ENCODE measurements around the gene ERGIC1. TPM values are rescaled to one million over a fixed set of nuclear protein-coding genes. Genes with fewer than 3 reads are reported as not detected.
"Not testable (repeated sequence)": the region's sequence is repeated elsewhere in the genome, so short reads cannot be mapped to it uniquely, and the experiment has no call there.

ERGIC1 gene
- total and polyA plus RNA-seq, 8 donors: 54.8 to 101 (median 75.6) TPM

- no peak for DNase-seq
- TF ChIP-seq, protein P1, sequence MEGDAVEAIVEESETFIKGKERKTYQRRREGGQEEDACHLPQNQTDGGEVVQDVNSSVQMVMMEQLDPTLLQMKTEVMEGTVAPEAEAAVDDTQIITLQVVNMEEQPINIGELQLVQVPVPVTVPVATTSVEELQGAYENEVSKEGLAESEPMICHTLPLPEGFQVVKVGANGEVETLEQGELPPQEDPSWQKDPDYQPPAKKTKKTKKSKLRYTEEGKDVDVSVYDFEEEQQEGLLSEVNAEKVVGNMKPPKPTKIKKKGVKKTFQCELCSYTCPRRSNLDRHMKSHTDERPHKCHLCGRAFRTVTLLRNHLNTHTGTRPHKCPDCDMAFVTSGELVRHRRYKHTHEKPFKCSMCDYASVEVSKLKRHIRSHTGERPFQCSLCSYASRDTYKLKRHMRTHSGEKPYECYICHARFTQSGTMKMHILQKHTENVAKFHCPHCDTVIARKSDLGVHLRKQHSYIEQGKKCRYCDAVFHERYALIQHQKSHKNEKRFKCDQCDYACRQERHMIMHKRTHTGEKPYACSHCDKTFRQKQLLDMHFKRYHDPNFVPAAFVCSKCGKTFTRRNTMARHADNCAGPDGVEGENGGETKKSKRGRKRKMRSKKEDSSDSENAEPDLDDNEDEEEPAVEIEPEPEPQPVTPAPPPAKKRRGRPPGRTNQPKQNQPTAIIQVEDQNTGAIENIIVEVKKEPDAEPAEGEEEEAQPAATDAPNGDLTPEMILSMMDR (IDR thresholded peaks at IDR 0.05): no peak
- intact Hi-C loops (cut with DNase I): loop anchor here in 1 of 3 donors (10.0 kb wide), 1 partner anchor 74 kb away; the partner anchor contains the start of gene DUSP1
- no peak for FAIRE-seq
- Histone ChIP-seq H3K36me3 (no peaks in the 10 kb centered on the region), H3K4me3 (no peak overlapping the region), H3K27me3 (no peaks in the 10 kb centered on the region), H3K4me1 (no peaks in the 10 kb centered on the region), H3K27ac (no peak overlapping the region), H3K9me3 (no peaks in the 10 kb centered on the region)
- WGBS, 2 donors: 59 to 61% methylated on average over 3 of the region's 3 CpGs
- ATAC-seq: no peak
Measured at GRCh38 chr5:172848419-172848818, 14.4 kb downstream of the ERGIC1 start.

DNA sequence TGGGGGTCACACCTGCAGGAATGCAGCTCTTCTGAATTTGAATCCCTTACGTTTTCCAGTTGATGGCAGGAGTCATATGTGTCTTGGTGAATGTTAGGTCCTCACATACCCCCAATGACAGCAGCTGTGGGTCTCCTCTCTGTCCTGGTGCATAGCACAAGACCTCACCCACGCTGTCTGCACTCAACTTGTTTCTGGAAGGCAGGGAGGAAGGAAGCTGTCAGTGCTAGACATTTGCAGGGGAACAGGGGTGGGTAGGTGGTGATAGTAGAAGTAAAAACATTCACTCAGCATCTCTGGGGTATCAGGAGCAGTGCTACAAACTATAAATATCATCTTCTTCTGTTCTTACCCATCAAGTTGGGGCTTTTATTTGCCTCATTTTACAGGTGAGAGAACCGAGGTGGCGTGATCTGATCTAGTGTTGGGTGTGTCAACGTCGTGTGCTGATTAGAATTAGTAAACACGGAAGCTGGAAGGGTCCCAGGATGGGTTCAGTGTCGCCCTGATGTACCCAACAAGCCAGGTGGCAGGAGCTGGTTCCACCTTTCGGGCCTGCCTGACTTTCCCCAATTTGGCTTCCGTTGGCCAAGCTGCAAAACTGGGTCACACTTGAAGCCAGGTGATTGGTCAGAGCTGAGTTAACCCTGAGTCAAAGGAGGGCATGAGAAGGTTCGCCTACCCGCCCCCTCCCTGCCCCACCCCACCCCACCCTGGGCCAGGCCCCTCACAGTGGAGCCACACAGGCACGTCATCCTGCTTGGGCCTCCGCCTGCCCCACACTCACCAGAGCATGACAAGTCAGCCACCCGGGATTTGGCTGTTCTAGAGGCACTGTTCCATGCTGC, 15.8 kb downstream of the ERGIC1 start:
- ATAC-seq (peak in 3 of 4 donors; percentile 42 to 53 (median 53)), FAIRE-seq (no peak), DNase-seq (no peak)
- H3K27ac ChIP-seq: peak overlapping the region in 2 of 4 donors; percentile 2 to 3
- peaks cover 2 to 11% (median 6%) of the 10 kb centered on the region in 3 donors for H3K4me1 ChIP-seq
- no peaks in the 10 kb centered on the region for H3K9me3 ChIP-seq
- TF ChIP-seq, protein P1 (IDR thresholded peaks at IDR 0.05): no peak
- no peak overlapping the region for H3K4me3 ChIP-seq
- H3K27me3 ChIP-seq: no peaks in the 10 kb centered on the region
- intact Hi-C loops (cut with DNase I): loop anchor here in 1 of 3 donors (10.0 kb wide), 1 partner anchor 75 kb away; the partner anchor contains the start of gene DUSP1
- no peaks in the 10 kb centered on the region for H3K36me3 ChIP-seq
- 59 to 60% methylated on average over 15 of the region's 15 CpGs for WGBS, 2 donors

DNA sequence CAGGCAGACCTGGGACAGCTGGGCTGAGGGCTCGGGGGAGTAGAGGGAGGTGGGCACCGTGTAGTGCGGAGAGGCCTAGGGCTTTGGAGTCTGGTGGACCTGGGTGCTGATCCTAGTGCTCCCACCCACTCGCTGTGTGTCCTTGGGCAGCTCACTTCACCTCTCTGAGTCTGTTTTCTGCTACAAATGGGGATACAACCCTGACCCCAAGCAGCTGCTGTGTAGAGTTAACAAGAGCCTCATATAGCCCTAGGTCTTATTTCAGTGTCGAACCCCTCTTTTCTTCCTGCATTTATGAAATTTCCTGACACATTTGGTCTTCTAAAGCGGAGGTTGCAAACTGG, 16.4 kb downstream of the ERGIC1 start:
- FAIRE-seq: no peak
- intact Hi-C loops (cut with DNase I): no loop called here
- Histone ChIP-seq H3K36me3 (no peaks in the 10 kb centered on the region), H3K27me3 (no peaks in the 10 kb centered on the region), H3K4me1 (peaks cover 3 to 12% (median 10%) of the 10 kb centered on the region in 3 donors), H3K27ac (peak overlapping the region in 2 of 4 donors; percentile 2 to 3), H3K4me3 (no peak overlapping the region), H3K9me3 (no peaks in the 10 kb centered on the region)
- ATAC-seq: no peak
- WGBS, 2 donors: 92 to 93% methylated on average over 6 of the region's 6 CpGs
- TF ChIP-seq, protein P1 (IDR thresholded peaks at IDR 0.05): no peak
- no peak for DNase-seq

- H3K27me3 ChIP-seq; H3K4me3 ChIP-seq; FAIRE-seq; H3K9me3 ChIP-seq; intact Hi-C loops (cut with DNase I); H3K36me3 ChIP-seq; ATAC-seq; H3K27ac ChIP-seq; DNase-seq: not testable (repeated sequence)
- 96% methylated on average over 9 of the region's 9 CpGs for WGBS, 2 donors
- peaks cover 3 to 15% (median 12%) of the 10 kb centered on the region in 3 donors for H3K4me1 ChIP-seq
Measured at GRCh38 chr5:172851254-172851653, 17.2 kb downstream of the ERGIC1 start.

GRCh38 chr5:172852490-172853354, 18.7 kb downstream of the ERGIC1 start:
- FAIRE-seq (no peak), ATAC-seq (peak in 2 of 4 donors; percentile 19 to 32), DNase-seq (no peak)
- intact Hi-C loops (cut with DNase I): no loop called here
- WGBS, 2 donors: 77 to 82% methylated on average over 18 of the region's 18 CpGs
- Histone ChIP-seq H3K27me3 (no peaks in the 10 kb centered on the region), H3K36me3 (no peaks in the 10 kb centered on the region), H3K4me1 (peaks cover 3 to 15% (median 12%) of the 10 kb centered on the region in 3 donors), H3K27ac (peak overlapping the region in 1 of 4 donors; percentile 4), H3K9me3 (no peaks in the 10 kb centered on the region), H3K4me3 (no peak overlapping the region)
- TF ChIP-seq, protein P1 (IDR thresholded peaks at IDR 0.05): no peak
